PC-3 (cell line): ENCODE results near the gene CLDN17.

Experiments used
- EZH2phosphoT487 ChIP-seq: fragments of 300-600 bp; sonication (generic); IDR thresholded peaks from 2 replicates; pipeline ENCODE4 v1.6.1; 2018; ENCODE audit warnings: mild to moderate bottlenecking, antibody characterized with exemption, low read length, borderline replicate concordance
- TF ChIP-seq, protein P1 (sequence below): fragments of 300-600 bp; sonication (generic); conservative IDR thresholded peaks from 2 replicates; pipeline ENCODE4 v1.5.1; 2017; ENCODE audit warnings: antibody characterized with exemption, low read depth, mild to moderate bottlenecking, low read length

DNA sequence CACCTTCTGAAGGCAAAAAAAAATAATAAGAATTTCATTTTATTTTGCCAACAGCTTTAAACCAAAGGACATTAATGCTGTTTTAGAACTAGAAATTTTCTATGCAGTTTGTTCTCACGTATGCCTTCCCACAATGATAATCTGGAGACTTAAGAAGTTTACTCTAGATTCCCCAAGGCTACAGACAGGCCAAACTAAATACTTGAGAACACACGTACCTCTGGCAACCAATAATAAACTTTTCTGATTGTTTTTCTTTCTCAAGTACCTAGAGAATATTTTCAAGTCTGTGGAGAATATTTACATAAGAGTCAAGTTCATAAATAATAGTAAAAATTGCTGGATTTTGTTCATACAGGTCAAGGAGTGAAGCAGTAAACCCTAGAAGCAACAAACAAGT is 33.4 kb upstream of the CLDN17 start:
- TF ChIP-seq, protein P1, sequence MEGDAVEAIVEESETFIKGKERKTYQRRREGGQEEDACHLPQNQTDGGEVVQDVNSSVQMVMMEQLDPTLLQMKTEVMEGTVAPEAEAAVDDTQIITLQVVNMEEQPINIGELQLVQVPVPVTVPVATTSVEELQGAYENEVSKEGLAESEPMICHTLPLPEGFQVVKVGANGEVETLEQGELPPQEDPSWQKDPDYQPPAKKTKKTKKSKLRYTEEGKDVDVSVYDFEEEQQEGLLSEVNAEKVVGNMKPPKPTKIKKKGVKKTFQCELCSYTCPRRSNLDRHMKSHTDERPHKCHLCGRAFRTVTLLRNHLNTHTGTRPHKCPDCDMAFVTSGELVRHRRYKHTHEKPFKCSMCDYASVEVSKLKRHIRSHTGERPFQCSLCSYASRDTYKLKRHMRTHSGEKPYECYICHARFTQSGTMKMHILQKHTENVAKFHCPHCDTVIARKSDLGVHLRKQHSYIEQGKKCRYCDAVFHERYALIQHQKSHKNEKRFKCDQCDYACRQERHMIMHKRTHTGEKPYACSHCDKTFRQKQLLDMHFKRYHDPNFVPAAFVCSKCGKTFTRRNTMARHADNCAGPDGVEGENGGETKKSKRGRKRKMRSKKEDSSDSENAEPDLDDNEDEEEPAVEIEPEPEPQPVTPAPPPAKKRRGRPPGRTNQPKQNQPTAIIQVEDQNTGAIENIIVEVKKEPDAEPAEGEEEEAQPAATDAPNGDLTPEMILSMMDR = no peak
- no peak for TF ChIP-seq EZH2phosphoT487
